Measurements from ENCODE around the gene IDNK. TPM values are rescaled to one million over a fixed set of nuclear protein-coding genes. Genes with fewer than 3 reads are reported as not detected.

The IDNK gene
- total RNA-seq, 1 experiment from 2014 or later = 0.50 TPM

DNA sequence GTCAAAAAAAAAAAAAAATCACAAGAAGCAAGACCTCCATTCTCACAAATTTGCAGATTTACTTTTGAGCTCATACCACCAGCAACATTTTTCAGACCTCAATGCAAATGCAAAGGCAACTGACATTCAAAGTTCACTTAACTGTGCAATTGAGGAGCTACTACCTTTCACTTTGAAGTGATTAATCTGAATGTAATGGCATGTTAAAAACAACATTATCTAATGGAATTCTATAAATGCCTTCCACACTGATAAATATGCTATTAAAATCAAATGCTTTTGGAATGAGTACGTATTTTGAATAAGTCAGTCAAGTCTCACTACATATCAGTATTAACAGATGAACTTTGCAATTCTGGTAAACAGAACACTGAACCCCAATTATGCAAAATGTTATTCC, 52.5 kb downstream of the IDNK start (continued):
- TF ChIP-seq, protein P1, sequence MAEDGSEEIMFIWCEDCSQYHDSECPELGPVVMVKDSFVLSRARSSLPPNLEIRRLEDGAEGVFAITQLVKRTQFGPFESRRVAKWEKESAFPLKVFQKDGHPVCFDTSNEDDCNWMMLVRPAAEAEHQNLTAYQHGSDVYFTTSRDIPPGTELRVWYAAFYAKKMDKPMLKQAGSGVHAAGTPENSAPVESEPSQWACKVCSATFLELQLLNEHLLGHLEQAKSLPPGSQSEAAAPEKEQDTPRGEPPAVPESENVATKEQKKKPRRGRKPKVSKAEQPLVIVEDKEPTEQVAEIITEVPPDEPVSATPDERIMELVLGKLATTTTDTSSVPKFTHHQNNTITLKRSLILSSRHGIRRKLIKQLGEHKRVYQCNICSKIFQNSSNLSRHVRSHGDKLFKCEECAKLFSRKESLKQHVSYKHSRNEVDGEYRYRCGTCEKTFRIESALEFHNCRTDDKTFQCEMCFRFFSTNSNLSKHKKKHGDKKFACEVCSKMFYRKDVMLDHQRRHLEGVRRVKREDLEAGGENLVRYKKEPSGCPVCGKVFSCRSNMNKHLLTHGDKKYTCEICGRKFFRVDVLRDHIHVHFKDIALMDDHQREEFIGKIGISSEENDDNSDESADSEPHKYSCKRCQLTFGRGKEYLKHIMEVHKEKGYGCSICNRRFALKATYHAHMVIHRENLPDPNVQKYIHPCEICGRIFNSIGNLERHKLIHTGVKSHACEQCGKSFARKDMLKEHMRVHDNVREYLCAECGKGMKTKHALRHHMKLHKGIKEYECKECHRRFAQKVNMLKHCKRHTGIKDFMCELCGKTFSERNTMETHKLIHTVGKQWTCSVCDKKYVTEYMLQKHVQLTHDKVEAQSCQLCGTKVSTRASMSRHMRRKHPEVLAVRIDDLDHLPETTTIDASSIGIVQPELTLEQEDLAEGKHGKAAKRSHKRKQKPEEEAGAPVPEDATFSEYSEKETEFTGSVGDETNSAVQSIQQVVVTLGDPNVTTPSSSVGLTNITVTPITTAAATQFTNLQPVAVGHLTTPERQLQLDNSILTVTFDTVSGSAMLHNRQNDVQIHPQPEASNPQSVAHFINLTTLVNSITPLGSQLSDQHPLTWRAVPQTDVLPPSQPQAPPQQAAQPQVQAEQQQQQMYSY (CRISPR knock-in tag; IDR thresholded peaks at IDR 0.05) = no peak

DNA sequence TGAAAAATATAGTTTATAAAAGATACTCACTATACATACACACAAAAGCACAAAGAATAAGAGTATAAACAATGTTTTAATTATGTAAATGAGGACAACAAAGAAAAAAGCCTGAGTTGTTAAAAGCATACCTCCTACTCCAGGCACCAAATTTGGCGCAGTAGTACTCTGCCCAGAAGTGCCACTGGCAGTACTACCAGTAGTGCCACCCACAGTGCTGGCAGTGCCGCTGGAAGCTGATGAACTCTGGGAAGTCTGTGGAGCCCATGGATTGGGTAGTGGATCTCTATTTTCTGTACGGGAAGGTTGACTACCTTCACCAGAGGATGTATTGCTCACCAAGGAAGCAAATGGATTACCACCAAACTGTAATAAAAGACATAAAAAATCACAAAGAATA, 54.7 kb downstream of the IDNK start:
- DNase-seq (ENCODE audit: low spot score) = no peak
- TF ChIP-seq GABPB1 (CRISPR knock-in tag; IDR thresholded peaks at IDR 0.05) (no peak), NR1H2 (CRISPR knock-in tag; IDR thresholded peaks at IDR 0.05) (no peak), NR3C1 (CRISPR knock-in tag; conservative IDR thresholded peaks at IDR 0.05; ENCODE audit: low read depth) (no peak), ZNF671 (CRISPR knock-in tag; IDR thresholded peaks at IDR 0.05) (no peak), OVOL2 (CRISPR knock-in tag; IDR thresholded peaks at IDR 0.05; ENCODE audit: borderline replicate concordance) (no peak), ZNF121 (CRISPR knock-in tag; IDR thresholded peaks at IDR 0.05) (no peak), SOX15 (CRISPR knock-in tag; IDR thresholded peaks at IDR 0.05) (no peak), ZNF416 (CRISPR knock-in tag; IDR thresholded peaks at IDR 0.05) (no peak)
- TF ChIP-seq, protein P2, sequence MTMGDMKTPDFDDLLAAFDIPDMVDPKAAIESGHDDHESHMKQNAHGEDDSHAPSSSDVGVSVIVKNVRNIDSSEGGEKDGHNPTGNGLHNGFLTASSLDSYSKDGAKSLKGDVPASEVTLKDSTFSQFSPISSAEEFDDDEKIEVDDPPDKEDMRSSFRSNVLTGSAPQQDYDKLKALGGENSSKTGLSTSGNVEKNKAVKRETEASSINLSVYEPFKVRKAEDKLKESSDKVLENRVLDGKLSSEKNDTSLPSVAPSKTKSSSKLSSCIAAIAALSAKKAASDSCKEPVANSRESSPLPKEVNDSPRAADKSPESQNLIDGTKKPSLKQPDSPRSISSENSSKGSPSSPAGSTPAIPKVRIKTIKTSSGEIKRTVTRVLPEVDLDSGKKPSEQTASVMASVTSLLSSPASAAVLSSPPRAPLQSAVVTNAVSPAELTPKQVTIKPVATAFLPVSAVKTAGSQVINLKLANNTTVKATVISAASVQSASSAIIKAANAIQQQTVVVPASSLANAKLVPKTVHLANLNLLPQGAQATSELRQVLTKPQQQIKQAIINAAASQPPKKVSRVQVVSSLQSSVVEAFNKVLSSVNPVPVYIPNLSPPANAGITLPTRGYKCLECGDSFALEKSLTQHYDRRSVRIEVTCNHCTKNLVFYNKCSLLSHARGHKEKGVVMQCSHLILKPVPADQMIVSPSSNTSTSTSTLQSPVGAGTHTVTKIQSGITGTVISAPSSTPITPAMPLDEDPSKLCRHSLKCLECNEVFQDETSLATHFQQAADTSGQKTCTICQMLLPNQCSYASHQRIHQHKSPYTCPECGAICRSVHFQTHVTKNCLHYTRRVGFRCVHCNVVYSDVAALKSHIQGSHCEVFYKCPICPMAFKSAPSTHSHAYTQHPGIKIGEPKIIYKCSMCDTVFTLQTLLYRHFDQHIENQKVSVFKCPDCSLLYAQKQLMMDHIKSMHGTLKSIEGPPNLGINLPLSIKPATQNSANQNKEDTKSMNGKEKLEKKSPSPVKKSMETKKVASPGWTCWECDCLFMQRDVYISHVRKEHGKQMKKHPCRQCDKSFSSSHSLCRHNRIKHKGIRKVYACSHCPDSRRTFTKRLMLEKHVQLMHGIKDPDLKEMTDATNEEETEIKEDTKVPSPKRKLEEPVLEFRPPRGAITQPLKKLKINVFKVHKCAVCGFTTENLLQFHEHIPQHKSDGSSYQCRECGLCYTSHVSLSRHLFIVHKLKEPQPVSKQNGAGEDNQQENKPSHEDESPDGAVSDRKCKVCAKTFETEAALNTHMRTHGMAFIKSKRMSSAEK (CRISPR knock-in tag; IDR thresholded peaks at IDR 0.05; ENCODE audit: borderline replicate concordance) = no peak
- TF ChIP-seq, protein P3, sequence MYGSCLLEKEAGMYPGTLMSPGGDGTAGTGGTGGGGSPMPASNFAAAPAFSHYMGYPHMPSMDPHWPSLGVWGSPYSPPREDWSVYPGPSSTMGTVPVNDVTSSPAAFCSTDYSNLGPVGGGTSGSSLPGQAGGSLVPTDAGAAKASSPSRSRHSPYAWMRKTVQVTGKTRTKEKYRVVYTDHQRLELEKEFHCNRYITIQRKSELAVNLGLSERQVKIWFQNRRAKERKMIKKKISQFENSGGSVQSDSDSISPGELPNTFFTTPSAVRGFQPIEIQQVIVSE (CRISPR knock-in tag; IDR thresholded peaks at IDR 0.05; ENCODE audit: borderline replicate concordance) = no peak
- TF ChIP-seq, protein P4, sequence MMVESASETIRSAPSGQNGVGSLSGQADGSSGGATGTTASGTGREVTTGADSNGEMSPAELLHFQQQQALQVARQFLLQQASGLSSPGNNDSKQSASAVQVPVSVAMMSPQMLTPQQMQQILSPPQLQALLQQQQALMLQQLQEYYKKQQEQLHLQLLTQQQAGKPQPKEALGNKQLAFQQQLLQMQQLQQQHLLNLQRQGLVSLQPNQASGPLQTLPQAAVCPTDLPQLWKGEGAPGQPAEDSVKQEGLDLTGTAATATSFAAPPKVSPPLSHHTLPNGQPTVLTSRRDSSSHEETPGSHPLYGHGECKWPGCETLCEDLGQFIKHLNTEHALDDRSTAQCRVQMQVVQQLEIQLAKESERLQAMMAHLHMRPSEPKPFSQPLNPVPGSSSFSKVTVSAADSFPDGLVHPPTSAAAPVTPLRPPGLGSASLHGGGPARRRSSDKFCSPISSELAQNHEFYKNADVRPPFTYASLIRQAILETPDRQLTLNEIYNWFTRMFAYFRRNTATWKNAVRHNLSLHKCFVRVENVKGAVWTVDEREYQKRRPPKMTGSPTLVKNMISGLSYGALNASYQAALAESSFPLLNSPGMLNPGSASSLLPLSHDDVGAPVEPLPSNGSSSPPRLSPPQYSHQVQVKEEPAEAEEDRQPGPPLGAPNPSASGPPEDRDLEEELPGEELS (CRISPR knock-in tag; IDR thresholded peaks at IDR 0.05) = no peak
- ChIA-PET POLR2A (interaction anchor here (1.1 kb wide), 1 partner anchor 31 kb away, joined by 3 read pairs; the partner anchor contains the start of gene UBQLN1), CTCF (interaction anchor here (1.1 kb wide), 1 partner anchor 28 kb away, joined by 3 read pairs; no protein-coding TSS in a partner anchor)
- no peak for ATAC-seq
- Mint-ChIP-seq H3K27me3 (ENCODE audit: low read depth) (no peaks in the 10 kb centered on the region), H3K27ac (no peak overlapping the region), H3K36me3 (peaks cover 76% of the 10 kb centered on the region), H3K9me3 (no peaks in the 10 kb centered on the region), H3K4me1 (peaks cover 13% of the 10 kb centered on the region), H3K4me3 (no peak overlapping the region)

DNA sequence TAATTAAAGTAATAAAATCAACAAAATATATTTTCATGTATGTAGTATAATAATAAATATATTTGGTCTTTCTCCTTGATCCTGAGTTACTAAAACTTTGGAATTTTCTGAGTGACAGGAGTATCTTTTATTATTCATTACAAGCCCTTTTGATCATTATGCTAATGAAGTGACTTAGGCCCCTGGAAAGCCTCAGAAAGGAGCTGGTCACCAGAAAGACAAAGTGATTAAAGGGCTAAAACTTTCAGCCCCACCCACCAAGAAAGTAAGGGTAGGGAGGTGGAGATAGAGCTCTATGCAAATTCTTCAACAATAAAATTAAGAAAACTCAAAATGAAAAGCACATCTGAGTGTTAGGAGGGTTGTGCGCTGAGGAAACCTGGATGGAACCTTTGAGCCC, 57.3 kb downstream of the IDNK start:
- Mint-ChIP-seq H3K36me3 (peaks cover 62% of the 10 kb centered on the region), H3K27me3 (ENCODE audit: low read depth) (no peaks in the 10 kb centered on the region), H3K4me1 (peaks cover 13% of the 10 kb centered on the region), H3K9me3 (no peaks in the 10 kb centered on the region), H3K4me3 (no peak overlapping the region), H3K27ac (no peak overlapping the region)
- ATAC-seq (no peak), DNase-seq (ENCODE audit: low spot score) (no peak)
- ChIA-PET CTCF (no interaction called here), POLR2A (no interaction called here)
- TF ChIP-seq TP53 (CRISPR knock-in tag; IDR thresholded peaks at IDR 0.05) (no peak), RELA (CRISPR knock-in tag; IDR thresholded peaks at IDR 0.05; ENCODE audit: borderline replicate concordance) (no peak), HMGA2 (CRISPR knock-in tag; IDR thresholded peaks at IDR 0.05) (no peak), ESRRA (CRISPR knock-in tag; IDR thresholded peaks at IDR 0.05; ENCODE audit: borderline replicate concordance) (no peak), PRRX2 (CRISPR knock-in tag; IDR thresholded peaks at IDR 0.05) (no peak), ZNF423 (CRISPR knock-in tag; IDR thresholded peaks at IDR 0.05) (no peak), NFYB (CRISPR knock-in tag; conservative IDR thresholded peaks at IDR 0.05; ENCODE audit: low read depth) (no peak), ZNF121 (CRISPR knock-in tag; IDR thresholded peaks at IDR 0.05) (no peak), SMAD4 (CRISPR knock-in tag; IDR thresholded peaks at IDR 0.05) (no peak), ETV6 (CRISPR knock-in tag; IDR thresholded peaks at IDR 0.05) (no peak)
- TF ChIP-seq, protein P5, sequence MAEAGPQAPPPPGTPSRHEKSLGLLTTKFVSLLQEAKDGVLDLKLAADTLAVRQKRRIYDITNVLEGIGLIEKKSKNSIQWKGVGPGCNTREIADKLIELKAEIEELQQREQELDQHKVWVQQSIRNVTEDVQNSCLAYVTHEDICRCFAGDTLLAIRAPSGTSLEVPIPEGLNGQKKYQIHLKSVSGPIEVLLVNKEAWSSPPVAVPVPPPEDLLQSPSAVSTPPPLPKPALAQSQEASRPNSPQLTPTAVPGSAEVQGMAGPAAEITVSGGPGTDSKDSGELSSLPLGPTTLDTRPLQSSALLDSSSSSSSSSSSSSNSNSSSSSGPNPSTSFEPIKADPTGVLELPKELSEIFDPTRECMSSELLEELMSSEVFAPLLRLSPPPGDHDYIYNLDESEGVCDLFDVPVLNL (CRISPR knock-in tag; IDR thresholded peaks at IDR 0.05; ENCODE audit: borderline replicate concordance, low read depth) = no peak
- TF ChIP-seq, protein P3 (CRISPR knock-in tag; IDR thresholded peaks at IDR 0.05; ENCODE audit: borderline replicate concordance) = no peak

All from WTC11 (cell line).